ENCODE measurements around the gene MICALL2.

MICALL2 gene

DNA sequence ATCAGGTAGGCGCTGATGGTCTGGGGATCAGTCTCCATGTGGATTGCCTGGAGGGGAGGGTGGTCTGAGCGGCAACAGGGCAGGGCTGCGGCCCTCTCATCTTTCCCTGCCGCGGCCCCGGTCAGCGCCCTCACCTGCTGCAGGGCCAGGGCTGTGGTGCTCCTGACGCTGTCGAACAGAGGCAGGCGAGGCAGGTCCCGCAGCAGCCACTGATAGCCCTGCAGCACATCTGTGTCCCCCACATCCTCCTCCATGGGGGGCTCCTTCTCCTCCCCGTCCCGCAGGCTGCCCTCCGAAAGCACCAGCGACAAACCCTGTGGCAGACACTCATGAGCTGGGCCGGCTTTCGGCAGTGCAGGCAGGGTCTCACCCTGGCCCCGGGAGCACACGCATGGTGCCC, 25.9 kb upstream of the MICALL2 start:
- no peak overlapping the region for H3K27ac ChIP-seq
- no peaks in the 10 kb centered on the region for H3K27me3 ChIP-seq
- no peaks in the 10 kb centered on the region for H3K9me3 ChIP-seq
- no peaks in the 10 kb centered on the region for H3K4me1 ChIP-seq (ENCODE audit: control insufficient read depth in 1 of 2, insufficient read depth in 1 of 2, low read depth in 1 of 2, low read length in 1 of 2)
- H3K4me3 ChIP-seq (ENCODE audit: low read depth in 1 of 2, low read length in 1 of 2) = no peak overlapping the region
- TF ChIP-seq, protein P1, sequence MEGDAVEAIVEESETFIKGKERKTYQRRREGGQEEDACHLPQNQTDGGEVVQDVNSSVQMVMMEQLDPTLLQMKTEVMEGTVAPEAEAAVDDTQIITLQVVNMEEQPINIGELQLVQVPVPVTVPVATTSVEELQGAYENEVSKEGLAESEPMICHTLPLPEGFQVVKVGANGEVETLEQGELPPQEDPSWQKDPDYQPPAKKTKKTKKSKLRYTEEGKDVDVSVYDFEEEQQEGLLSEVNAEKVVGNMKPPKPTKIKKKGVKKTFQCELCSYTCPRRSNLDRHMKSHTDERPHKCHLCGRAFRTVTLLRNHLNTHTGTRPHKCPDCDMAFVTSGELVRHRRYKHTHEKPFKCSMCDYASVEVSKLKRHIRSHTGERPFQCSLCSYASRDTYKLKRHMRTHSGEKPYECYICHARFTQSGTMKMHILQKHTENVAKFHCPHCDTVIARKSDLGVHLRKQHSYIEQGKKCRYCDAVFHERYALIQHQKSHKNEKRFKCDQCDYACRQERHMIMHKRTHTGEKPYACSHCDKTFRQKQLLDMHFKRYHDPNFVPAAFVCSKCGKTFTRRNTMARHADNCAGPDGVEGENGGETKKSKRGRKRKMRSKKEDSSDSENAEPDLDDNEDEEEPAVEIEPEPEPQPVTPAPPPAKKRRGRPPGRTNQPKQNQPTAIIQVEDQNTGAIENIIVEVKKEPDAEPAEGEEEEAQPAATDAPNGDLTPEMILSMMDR (IDR thresholded peaks at IDR 0.05) = no peak
- peaks cover 100% of the 10 kb centered on the region for H3K36me3 ChIP-seq

DNA sequence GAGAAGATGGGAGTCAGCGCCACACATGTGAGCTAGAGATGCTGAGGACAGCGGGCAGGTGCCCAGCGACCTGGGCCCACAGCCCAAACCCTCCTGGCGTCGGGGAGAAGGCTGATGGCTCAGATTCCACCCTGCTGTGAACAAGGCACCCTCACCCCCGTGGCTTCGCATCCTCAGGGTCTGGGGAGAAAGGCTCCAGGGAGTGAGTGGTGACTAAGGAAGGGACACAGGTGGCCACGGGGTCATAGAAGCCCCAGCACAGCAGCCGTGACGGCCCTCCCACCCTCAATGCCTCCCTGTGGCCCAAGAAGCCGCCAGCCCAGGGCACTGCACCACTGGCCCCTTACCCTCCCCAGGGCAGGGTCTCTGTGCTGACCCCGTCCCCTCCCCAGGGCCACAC, 25.3 kb upstream of the MICALL2 start:
- Histone ChIP-seq H3K36me3 (peaks cover 100% of the 10 kb centered on the region), H3K4me1 (ENCODE audit: control insufficient read depth in 1 of 2, insufficient read depth in 1 of 2, low read depth in 1 of 2, low read length in 1 of 2) (no peaks in the 10 kb centered on the region), H3K27me3 (no peaks in the 10 kb centered on the region), H3K27ac (no peak overlapping the region), H3K9me3 (no peaks in the 10 kb centered on the region), H3K4me3 (ENCODE audit: low read depth in 1 of 2, low read length in 1 of 2) (no peak overlapping the region)
- TF ChIP-seq, protein P1 (IDR thresholded peaks at IDR 0.05) = no peak

DNA sequence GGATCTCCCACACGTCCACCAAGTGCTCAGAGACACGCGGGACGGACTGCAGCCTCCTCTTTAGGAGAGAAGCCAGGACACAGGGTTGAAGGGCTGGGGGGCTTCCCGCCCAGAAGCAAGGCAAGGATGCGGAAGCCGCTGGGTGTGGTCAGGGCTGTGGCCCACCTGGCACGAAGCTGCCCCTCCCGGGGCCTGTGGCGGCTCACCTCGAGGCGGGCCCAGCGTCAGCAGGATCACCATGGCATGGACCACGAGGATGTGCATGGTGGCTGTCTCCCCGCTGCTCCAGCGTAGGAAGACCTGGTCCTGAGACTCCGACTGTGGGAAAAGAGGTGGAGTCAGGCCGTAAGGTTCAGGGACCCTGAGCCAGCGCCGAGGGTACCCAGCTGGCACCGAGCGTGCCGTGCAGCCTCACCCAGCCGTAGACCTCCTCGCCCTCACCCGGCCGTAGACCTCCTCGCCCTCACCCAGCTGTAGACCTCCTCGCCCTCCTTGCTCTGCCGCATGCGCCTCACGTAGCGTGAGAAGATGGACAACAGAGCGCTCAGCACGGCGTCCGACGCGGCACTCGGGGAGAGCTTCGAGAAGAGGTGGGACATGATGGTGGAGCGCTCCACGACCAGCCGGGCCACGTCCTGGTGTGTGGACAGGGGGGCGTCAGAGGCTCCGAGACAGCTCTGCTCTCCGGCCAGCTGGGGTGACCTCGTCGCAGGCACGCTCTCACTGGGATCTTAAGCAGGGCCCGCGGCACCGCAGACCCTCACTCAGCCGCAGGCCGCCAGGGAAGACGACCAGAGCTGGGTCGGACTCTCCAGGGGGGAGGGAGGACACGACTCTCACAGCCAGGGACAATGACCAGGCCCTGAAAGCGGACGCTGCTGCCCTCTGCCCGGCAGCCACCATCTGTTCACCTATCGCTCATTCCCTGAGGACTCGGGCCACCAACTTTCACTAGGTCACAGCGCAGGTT, 24.6 kb upstream of the MICALL2 start:
- H3K4me3 ChIP-seq (ENCODE audit: low read depth in 1 of 2, low read length in 1 of 2) = no peak overlapping the region
- no peaks in the 10 kb centered on the region for H3K9me3 ChIP-seq
- H3K36me3 ChIP-seq = peaks cover 100% of the 10 kb centered on the region
- TF ChIP-seq, protein P1 (IDR thresholded peaks at IDR 0.05) = no peak
- H3K27me3 ChIP-seq = no peaks in the 10 kb centered on the region
- no peak overlapping the region for H3K27ac ChIP-seq
- H3K4me1 ChIP-seq (ENCODE audit: control insufficient read depth in 1 of 2, insufficient read depth in 1 of 2, low read depth in 1 of 2, low read length in 1 of 2) = no peaks in the 10 kb centered on the region

DNA sequence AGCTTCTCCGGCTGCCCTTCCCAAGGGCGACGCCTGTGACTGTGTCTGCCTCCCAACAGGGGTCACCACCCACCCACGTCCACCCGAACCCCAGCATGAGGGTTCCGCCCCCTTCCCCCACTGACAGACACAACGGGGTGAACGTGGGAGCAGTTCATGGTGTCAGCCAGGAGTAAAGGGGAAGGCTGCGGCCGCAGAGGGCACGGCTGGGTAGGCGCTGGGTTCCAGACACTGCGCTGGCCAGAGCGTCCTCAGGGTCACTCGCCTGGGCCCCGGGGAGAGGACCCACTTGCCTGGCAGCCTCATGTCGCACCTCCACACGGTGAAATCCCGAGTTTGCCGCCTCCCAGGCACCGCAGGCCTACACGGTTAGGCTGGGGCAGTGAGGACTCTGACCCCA, 23.8 kb upstream of the MICALL2 start:
- Histone ChIP-seq H3K4me1 (ENCODE audit: control insufficient read depth in 1 of 2, insufficient read depth in 1 of 2, low read depth in 1 of 2, low read length in 1 of 2) (no peaks in the 10 kb centered on the region), H3K27me3 (no peaks in the 10 kb centered on the region), H3K4me3 (ENCODE audit: low read depth in 1 of 2, low read length in 1 of 2) (no peak overlapping the region), H3K36me3 (peaks cover 100% of the 10 kb centered on the region), H3K9me3 (no peaks in the 10 kb centered on the region), H3K27ac (no peak overlapping the region)
- TF ChIP-seq, protein P1 (IDR thresholded peaks at IDR 0.05) = no peak

DNA sequence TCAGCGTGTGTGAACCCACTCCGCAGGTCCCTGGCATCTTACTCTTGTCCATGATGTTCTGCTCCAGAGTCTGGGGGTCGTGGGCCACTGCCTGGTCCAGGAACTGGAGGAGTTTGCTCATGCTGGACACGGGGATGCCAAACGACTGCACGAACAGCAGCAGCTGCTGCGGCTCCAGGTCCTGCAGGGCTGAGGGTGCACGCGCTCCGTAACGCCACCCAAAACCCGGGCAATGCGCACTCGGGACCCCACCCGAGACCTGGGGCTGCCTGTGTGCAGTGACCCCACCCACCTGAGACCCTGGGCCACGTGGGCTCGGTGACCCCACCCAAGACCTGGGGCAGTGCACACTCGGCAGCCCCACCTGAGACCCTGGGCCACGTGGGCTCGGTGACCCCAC, 22.0 kb upstream of the MICALL2 start:
- Histone ChIP-seq H3K36me3 (peaks cover 100% of the 10 kb centered on the region), H3K9me3 (no peaks in the 10 kb centered on the region), H3K27ac (no peak overlapping the region), H3K27me3 (no peaks in the 10 kb centered on the region), H3K4me3 (ENCODE audit: low read depth in 1 of 2, low read length in 1 of 2) (no peak overlapping the region), H3K4me1 (ENCODE audit: control insufficient read depth in 1 of 2, insufficient read depth in 1 of 2, low read depth in 1 of 2, low read length in 1 of 2) (no peaks in the 10 kb centered on the region)
- TF ChIP-seq, protein P1 (IDR thresholded peaks at IDR 0.05) = no peak
